ENCODE results near the gene RPS23.
A peak's percentile ranks its signal among the peaks of the same experiment; 100 is the strongest.

RPS23 gene

DNA sequence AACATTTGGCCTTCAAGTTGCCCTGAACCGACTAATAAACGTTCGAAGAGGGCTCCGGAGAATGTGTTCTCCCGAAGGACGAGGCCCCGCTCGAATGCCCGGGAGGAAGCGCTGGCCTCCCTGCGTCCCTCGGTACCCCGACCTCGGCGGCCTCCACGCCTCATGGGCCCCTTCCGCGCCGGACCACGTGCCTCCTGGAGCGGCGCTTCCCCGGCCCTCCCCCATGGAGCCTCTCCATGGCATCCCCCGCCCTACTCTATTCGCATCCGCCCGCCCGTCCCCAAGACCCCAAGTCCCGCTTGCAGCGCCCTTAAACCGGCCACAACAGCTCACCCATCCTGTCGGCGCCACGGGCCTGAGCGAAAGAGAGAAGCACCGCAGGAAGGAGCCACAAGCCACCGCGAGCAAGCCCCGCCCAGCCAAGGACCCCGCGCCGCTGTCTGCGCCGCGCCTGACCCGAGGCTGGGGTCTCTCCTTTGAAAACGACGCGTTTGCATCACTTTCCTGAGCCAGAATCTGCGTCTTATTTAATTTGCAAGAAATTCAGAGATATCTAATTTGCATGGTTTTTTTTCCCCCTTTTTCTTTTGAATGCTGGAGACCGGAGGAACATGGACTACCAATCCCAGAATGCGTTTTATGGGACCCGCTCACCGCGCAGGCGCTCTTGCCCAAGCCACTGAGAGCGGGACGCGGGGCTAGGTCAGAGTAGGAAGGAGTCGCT, at the start of gene RPS23:
TSS of gene RPS23 (minus strand) at position 368 of the 724 bp plus-strand sequence. CDS start at position 337, 31 bp downstream.
- DNase-seq = peak; percentile 88

- DNase-seq = no peak
These were observed 49.8 kb upstream of the RPS23 start for GRCh38 chr5:82327941-82328340.

DNA sequence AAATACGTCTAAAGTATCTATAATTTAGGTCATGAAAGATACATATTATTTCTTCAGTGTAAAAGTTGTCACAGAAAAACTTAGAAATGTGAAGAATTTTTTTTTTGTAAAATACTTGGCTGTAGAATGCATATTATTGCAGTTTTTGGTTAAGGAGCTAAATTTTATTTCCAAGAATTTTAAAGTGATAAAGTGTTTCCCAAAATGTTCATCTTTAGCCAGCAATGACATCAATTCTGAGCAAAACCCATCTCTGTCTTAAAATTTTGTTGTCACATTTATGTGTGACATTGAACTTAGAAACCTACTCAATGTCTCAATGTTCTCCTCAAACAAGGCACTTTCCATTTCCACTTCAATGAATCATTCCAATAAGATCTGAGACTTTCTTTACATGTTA, 47.8 kb upstream of the RPS23 start:
- no peak for DNase-seq

DNA sequence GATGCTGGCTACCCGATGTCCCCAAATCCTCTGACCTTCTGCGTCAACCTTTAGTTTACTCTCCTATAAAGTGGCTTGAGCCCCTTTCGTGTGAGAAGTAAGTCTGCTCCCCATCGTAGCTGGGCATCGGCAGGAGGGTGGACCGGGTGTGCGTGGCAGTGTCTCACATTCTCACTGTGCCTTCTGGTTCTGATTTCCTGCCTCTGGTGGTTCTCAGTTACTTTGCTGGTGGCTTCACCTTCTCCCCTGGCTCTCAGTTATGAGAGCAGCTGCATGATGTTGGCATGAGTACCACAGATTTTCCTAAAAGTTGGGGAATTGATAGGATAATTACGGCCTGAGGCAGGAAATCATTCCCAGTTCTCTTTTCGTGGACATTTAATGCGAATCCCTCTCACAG, 47.0 kb upstream of the RPS23 start:
- no peak for DNase-seq

DNA sequence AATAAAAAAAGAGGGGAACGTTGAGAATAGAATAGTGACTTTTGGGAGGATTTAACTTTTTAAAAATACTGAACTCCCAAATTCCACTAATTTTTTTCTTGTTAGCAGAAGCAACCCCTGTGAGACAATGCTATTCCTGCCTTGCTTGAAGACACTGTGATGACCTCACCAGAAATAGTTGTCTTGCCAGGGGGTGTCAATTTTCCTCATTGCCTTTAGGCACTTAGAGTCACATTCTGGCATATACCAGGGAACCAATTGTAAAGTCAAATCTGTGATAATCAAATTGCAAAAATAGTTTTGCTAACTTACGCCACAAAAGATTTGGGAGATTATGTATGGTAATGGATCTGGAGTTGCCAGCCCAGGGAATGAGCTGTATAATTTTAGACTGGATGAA, 42.8 kb upstream of the RPS23 start:
- no peak for DNase-seq

GRCh38 chr5:82319651-82320376, 41.7 kb upstream of the RPS23 start:
- no peak for DNase-seq

GRCh38 chr5:82319192-82319591, 41.0 kb upstream of the RPS23 start:
- DNase-seq = no peak

- DNase-seq = no peak
These were observed 37.0 kb upstream of the RPS23 start for GRCh38 chr5:82314964-82315758.

DNA sequence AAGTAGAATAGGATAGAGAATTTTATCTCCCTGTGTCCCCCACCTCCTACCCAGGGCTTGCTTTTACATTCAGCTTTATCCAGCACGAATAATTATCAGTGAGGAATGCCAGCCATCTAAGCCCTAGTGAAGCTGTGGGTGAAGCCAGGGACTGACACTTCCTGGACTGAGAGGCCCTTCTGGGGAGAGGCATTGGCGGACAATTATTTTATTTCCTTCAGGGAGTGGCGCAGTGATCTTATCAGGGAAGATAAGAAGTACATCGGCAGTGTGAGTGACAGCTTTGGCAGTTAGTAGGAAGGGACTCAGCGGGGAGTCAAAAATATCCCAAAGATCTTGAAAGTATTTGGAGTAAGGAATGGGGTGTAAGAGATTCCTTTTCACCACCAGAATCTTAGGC, 34.9 kb upstream of the RPS23 start:
- DNase-seq = no peak

GRCh38 chr5:82312373-82312856, 34.3 kb upstream of the RPS23 start:
- peak; percentile 22 for DNase-seq

DNA sequence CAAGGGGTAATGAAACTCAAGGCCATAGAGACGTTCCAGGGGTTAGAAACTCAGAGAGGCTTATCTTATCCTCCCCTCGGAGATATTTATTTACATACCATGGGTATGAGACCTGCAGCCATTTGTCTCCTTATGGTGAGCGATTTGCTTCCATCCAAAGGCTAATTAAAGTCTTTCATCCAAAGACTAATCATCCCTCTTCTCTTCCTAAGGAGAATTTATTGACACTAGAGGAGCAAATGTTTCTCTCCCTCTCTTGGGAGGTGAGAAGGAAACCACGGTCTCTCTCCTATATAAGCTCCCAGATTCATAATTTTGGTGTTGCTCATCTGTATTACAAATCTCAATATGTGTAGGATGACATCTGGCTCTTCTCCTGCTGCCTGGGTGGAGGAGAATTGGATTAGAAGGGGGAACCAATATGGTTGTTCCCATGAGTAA, 31.0 kb upstream of the RPS23 start:
- no peak for DNase-seq

- no peak for DNase-seq
These were observed 30.3 kb upstream of the RPS23 start for GRCh38 chr5:82308416-82308815.

DNA sequence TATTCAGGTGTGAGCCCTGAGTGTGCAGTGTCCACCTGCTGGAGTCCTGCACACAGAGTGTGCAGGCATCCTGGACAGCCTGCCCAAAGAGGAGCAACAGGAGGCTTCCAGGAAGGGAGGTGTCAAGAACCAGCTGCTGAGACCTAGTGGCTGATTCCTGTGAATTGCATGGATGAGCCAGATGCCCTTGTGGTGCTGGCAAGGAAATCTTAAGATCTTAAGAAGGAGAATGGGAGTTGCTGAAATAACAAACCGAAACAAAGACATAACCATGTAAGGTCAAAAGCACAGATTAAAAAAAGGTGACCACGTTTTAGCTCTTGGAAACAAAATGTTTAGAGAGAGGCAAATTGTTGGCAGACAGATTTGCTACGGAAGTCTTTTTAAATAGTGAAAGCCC, 29.3 kb upstream of the RPS23 start:
- DNase-seq = no peak

GRCh38 chr5:82306151-82306550, 28.0 kb upstream of the RPS23 start:
- no peak for DNase-seq

GRCh38 chr5:82301190-82301589, 23.0 kb upstream of the RPS23 start:
- DNase-seq = no peak

- DNase-seq = no peak
These were observed 20.5 kb upstream of the RPS23 start for GRCh38 chr5:82298668-82299067.

DNA sequence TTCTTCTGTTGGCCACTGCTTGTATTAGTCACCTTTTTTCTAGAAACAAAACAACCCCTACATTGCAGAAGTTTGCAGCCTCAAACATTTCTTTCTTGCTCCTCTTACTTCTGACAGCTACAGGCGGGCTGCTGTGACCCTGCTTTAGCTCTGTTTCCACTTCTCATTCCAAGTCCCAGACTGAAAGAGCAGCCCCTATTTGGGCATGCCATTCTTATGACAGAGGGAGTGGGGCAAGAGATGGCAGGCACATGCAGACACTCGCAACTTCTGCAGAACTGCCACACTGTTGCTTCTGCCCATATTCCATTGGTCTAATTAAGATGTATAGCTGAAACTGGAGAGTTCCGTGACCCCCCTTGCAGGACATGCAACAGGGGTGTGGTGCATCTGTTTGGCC, 19.6 kb upstream of the RPS23 start:
- no peak for DNase-seq

DNA sequence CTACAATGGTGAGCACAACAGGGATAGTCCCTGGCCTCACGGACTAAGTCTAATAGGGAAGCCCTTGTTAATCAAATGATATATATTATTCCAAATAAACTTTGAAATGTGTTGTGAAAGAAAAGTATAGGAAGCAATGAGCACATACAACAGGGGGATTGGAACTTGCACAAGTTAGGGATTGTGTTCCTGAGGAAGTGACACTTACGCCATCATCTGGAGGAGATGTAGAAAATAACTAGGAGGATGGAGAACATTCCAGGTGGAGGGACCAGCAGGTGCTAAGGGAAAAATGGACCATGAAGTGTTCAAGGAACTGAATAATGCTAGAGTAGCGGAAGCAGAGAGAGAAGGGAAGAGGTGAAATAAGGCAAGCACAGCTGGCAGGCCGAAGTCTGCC, 18.8 kb upstream of the RPS23 start:
- DNase-seq = no peak

- no peak for DNase-seq
These were observed 17.9 kb upstream of the RPS23 start for GRCh38 chr5:82295959-82296531.

DNA sequence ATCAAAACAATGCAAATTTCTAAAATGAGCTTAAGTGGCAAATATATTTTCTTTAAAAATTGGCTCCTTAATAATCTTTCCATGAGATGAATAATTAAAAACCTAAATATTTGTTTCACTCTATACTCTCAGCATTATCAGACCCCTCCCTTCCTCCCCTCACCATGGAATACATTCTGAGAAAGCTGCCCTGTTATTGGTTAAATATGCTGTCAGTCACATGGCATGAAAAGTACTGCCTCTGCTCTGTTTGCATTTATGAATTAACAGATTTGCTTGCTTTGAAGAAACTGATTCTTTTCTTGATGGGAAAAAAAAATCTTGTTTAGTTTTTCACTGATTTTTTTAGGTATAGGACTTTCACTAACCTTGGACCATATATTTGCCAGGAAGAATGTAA, 17.0 kb upstream of the RPS23 start:
- no peak for DNase-seq

DNA sequence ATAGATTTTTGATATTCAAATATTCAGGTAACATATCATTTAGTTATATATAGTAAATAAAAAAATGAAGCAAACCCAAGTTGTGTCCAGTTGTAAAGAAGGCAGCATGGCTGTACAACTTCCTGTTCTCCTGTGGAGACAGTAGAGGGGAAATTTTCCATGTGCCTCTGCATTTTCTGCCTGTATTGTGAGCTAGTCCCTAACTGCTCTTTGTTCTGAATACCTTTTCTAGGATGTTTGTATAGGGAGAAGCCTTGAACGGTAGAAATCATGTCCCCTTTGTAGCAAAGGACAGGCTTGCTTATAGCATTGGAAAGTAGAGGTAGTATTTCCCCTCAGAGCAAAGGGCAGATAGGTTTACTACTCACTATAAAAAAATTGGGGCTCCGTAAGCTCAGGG, 13.3 kb upstream of the RPS23 start:
- DNase-seq = no peak

GRCh38 chr5:82290908-82291307, 12.8 kb upstream of the RPS23 start:
- DNase-seq = no peak

GRCh38 chr5:82290005-82290404, 11.9 kb upstream of the RPS23 start:
- DNase-seq = no peak

Data from CD4-positive, alpha-beta T cell treated with Interleukin-21 for 1 hour (primary cell).